NCI-H128 (cell line): ENCODE data around the gene COPZ2.
A peak's percentile ranks its signal among the peaks of the same experiment; 100 is the strongest.
"Not testable (repeated sequence)": the region's sequence is repeated elsewhere in the genome, so short reads cannot be mapped to it uniquely, and the experiment has no call there.

Experiments used
- DNase-seq: peaks from one replicate; lab custom pipeline; 2025; ENCODE audit not compliant: unreplicated experiment; lab: John Stamatoyannopoulos, UW

COPZ2 gene

DNA sequence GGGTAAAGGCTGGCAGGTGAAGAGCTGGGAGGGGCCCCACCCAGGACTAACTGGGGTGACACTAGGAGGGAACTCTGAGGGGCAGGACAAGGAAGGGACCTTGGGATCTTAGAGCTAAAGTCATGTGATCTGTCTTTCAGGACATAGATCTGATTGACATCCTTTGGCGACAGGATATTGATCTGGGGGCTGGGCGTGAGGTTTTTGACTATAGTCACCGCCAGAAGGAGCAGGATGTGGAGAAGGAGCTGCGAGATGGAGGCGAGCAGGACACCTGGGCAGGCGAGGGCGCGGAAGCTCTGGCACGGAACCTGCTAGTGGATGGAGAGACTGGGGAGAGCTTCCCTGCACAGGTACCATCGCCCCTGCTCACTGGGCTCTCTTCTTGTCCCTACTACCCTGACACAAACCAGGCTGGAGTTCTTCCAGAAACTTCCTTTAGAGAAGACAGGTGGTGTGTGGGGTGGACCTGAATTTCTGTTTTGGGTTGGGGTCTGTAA lies 18.7 kb upstream of the COPZ2 start:
- no peak for DNase-seq

DNA sequence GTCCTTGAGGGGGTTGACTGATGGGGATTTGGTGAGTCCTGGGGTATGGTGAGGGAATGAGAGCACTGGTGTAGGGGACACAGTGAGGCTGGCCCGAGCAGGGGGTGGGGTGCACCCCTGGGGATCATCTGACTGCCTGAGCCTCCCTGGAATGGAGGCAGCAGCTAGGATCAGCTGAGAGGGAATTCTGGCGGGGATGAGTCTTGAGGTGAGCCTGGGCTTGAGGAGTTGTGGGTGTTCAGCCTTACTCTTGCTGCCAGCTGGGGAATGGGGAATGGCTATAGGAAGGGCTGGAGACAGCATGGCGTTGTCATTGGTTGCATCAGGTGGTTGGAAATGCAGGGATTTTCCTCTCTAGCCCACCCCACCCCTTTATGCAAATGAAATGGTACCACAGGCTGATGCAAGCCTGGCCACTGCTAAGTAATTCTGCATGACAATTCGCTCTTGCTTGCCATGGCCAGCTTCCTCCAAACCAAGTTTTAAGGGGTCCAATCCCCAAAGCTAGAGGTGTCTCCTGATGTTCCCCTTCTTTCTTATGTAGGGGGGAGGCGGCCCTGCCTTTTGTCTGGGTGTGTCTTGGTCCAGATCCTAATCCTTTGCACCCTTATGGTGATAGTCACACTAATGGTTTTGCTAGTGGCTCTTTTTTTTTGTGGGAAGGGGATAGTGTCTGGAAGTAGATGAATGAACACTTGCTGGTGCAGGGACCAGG lies 18.1 kb upstream of the COPZ2 start:
- DNase-seq, result no peak

DNA sequence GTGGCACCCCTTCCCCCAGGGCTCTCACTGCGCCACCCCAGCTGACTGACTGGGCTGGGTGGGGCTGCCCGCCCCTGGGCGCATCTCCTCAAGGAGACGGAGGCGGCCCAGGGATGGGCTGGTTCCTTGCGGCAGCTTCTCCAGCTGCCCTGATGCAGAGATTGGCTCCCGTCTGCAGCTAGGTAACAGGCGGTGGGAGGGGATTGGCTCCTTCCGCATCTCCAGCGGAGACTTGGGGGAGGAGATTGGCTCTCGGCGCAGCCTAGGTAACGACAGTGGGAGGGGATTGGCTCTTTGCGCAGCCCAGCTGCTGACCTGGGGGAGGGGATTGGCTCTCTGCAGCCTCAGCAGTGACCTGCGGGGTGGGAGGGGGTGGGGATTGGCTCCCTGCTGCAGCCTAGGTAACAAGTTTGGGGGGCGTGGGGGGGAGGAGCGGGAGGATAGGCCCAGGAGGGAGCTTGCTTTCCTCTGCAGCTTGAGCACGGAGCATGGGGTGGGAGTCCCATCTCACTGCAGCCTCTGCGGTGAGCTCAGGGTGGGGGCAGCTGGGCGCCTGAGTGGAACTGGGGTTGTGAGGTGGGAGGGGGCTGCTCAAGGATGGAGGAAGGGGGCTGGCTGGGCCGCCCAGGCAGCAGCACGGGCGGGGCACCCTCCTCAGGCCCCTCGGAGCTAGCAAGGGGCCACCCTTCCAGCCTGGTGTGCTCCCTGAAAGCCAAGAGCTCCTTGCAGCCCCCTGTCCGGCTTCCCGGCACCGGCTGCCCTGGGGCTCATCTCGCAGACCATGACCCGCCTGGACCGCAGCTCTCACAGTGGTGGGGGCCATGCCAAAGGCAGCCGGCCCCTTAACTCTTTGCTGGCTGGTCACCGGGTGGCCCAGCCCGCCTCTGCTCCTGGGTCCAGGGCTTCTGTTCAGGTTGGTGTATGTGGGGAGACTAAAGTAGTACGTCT lies 16.9 kb upstream of the COPZ2 start:
- peak; percentile 73 for DNase-seq

DNA sequence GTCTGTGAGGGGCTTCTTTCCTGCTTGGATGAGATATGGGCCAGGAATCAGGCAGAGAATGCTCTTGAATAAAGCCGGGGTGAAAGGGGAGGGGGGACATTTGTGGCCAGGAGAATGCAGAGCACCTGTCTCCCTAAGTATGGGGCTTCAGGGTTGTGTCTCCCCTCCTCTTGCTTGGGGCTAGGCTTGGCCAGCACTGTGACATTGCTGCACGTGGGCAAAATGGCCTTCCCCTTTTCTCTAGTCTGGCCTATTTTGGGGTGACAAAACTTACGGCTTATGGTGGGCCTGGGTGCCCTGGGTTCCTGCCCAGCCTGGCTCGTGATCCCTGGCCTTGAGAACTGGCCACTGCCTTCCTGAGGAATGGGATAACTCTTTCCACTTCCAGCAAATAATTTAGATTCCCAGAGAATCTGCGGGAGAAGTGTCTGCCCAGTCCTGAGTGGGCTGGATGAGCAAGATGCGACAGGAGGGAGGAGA lies 16.2 kb upstream of the COPZ2 start:
- DNase-seq, result no peak

DNA sequence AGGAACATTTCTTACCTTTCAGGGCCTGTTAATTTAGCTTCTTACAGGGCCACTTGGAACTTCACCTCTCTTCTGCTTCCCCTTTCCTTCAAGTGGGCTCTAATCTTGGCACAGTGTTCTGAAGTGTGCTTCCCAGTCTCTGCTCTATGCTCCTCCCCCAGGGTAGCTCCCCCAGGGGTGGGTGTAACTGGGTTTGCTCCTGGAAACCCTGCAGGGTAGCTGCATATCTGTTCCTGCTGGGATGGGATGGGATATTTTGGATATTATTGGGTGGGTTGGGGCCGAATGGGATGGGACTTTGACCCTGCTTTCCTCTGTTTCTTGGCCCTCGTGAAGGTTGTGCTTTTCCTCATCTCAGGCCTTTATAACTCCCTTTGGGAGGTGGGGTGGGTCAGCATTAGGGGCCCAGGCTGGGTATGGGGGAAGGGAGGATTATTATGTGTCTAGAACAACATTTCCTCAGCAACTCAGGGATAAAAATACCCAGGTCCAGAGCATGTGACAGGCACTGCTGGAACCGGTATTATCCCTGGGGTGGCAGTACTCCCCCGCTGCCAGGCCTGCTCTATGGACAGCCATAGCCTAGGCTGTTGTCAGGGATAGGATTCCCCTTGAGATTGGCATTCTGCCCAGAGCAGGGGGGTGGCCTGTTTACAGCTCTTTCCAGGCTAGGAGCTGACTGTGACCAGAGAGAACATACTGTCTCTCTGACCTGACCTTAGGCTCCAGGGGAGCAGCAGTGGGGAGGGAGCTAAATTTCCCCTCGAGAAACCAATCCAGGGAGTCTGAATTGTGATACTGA lies 15.6 kb upstream of the COPZ2 start:
- DNase-seq, result peak; percentile 66

DNA sequence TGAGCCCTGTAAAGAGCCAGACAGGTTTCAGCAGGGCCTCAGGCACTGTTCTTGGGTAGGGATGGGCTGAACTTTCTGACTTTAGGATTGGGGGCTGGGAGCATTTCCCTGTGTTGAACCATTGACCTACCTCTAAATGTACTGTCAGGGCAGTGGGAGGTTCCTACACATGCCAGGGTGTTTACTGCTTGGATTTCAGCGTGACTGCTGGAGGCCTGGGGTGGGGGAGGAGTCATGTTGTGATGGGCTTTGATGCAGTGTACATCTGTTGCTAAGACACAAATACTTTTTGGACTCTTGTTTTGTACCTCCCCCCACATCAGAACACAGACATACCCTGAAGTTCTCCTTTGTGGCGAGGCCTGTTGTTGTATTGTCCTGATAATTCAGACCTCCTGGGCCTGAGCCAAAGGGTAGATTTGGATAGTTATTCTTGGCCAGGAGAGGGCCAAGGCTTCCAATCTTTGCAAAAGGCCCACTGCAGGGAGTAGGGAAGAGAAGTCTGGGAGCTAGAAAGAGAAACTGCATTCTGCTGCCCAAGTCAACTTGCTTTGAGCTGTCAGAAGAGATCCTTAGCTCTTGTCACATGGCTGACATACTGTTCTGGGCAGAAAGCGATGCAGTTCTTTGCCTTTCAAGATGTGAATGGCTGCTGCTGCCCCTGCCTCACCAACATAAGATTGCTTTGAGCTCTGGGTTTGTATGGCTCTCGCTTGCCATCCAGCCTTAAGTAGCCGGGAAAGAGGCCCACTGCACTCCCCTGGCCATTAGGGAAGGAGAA lies 14.3 kb upstream of the COPZ2 start:
- DNase-seq, result no peak

DNA sequence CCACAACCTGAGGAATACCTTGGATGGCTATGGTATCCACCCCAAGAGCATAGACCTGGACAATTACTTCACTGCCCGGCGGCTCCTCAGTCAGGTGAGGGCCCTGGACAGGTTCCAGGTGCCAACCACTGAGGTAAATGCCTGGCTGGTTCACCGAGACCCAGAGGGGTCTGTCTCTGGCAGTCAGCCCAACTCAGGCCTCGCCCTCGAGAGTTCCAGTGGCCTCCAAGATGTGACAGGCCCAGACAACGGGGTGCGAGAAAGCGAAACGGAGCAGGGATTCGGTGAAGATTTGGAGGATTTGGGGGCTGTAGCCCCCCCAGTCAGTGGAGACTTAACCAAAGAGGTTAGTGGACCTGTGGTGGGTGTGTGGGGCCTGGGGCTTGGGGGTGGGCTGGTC lies 13.7 kb upstream of the COPZ2 start:
- DNase-seq, result no peak

DNA sequence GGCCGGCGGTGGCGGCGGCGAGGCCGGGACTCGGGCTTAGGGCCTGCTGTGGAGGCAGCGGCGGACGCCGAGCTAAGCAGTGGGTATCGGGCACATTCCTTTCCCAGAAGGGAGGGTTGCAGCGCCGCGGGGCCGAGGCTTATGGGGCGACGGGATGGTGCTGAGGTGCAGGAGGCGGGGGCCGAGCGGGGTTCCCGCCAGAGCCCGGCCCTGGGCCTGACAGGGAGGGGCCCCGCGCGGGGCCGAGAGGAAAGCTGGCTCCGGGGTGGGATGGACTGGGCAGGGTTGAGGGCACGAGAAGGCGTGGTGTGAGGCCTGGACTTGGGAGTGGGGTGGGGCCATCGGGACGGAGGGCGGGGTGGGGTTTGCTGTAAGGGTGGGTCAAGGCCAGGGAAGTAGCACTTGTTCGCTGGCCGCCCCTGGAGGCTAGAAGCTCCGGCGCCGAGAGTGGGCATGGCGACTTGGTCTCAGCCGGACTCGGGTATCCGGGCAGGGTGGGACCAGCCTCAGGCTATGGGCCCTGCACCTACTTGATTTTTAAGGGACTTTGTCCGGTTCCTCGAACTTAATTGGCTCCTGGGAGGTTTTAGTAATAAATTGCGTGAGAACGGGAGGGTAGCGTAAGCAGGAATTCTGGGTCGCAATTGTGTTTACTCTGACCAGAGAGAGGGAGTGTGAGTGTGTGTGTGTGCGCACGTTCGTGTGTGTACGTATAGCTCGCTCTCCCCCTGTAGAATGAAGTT lies 11.0 kb upstream of the COPZ2 start:
- no peak for DNase-seq

DNA sequence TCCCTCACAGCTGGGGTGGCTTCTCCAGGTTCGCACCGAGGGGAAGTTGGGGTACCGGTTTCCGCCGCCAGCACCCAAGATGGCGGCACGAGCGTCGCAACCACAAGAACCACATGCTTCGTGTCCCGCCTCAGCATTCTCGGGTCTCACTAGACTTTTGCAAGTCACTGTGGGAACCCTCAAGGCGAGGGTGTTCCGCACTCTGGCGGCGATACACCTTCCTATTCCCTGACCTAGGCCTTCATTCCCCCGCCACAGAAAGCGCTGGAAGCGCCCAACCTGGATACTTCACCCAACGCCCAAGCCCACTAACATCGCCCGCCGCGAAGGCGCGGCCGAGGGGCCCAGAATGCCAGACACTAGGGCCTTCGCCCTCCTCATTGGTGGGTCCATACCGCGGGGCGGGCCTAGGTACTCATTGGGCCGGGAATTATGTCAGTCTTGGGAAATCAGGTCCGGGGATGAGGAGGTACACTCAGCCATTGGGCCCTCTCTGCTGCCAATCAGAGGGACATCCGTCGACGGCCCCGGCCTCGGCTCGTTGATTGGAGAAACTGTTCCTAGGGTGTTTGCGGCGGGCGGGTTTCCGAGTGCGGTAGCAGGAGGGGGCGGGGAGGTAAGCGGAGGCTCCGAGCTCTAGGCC lies 10.3 kb upstream of the COPZ2 start, which contains the start of gene NFE2L1:
Gene NFE2L1, plus strand, starts transcription at position 619 of the 643 bp plus-strand sequence. CDS start 2,760 bp downstream, outside the sequence.
- peak; percentile 96 for DNase-seq

DNA sequence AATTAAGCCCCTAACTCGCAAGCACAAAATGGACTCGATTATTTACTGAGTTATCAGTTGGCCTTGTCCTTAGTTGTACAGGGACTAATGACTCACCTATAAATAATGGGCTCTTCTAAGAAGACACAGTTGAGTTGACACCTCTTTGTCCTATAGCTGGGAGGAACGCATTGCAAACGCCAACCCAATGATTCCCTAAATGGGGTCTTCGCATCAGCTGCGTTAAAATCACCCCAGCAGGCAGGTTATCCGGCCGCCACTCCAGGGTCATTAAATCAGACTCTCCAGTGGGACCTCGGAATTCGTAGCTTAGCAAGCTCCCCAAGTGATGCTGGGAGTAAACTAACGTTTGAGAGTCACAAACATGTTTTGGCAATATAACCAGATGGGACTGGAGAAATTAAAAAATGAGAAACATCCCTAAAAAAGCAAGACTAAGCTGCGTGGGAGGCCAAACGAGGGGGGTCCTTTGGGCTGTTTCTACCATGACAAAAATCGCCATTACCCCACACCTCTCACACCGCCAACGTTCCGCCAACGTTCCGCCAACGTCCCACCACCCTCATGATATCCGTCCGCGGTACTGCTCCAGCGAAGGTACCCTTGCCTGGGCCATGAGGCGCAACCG lies 9.6 kb upstream of the COPZ2 start:
- no peak for DNase-seq

DNA sequence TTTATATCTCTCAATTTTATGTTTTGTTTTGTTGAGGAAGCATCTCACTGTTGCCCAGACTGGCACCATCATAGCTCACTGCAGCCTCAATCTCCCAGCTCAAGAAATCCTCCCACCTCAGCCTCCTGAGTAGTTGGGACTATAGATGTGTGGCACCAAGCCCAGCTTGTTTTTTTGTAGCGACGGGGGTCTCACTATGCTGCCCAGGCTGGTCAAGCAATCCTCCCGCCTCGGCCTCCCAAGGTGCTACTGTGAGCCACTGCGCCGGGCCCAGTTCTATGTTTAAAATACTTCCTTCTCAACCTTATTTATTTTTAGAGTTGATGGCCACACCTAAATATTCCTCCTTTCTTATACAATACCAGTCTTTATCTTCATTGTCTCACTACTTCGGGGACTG lies 8.7 kb upstream of the COPZ2 start:
- DNase-seq, result no peak

DNA sequence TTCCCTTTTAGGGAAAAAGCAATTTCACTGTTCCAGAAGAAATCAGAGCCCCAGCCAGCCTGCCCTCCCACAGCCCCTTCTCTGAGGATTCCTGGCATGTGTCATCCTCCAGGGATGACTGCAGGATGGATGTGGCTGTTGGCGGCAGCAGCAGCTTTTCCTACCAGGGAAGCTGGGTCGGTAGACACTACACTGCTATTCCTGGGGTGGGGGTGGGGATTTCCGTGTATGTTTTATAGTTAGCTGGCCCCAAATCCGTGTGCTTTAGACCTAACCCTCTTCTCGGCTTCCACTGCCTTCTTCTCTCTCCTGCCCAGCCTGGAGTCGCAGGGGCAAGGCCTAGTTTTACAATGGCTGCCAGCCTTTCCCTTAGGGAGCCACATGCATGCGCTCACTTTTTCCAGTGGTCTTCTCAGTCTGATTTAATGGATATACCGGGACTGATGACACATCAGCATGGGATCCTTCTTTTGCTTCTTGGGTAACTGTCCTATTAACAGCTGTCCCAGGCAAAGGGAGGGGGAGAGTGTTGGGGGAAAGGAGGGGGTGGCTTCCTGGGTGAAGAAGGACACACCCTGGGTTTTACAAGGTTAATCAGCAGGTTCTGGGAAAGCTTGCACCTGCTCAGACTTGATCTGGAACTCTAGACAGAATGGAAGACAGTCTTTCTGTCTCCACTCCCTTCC lies 7.9 kb upstream of the COPZ2 start:
- DNase-seq, result no peak

DNA sequence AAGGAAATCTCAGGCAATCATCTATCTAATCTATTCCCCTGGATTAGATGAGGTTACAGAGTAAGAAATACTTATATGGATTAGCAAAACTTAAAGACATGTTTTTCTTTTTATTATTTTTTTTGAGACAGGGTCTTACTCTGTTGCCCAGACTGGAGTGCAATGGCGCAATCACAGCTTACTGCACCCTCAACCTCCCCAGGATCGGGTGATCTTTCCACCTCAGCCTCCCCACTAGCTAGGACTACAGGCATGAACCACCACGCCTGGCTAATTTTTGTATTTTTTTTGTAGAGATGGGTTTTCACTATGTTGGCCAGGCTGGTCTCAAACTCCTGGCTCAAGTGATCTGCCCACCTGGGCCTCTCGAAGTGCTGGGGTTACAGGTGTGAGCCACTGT lies 7.3 kb upstream of the COPZ2 start:
- DNase-seq, result no peak

DNA sequence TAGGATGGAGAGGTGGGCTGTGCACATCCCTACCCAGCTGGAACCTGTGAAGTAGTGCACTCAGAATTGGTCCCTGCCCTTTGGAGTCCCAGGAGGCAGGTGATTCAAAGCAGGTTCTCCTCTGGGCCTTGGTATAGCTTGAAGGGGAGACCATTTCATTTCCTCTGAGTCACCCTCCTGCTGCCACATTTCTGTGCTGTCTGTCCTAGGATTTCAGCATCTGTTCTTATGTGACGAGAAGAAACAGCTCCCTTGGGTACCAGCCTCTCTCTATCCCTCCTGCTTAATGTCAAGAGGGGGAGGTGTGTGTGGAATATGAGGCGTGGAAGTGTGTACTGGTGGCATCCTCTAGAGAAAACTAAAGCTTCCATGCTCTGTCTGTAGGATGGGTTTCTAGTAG lies 5.6 kb upstream of the COPZ2 start:
- DNase-seq, result no peak

DNA sequence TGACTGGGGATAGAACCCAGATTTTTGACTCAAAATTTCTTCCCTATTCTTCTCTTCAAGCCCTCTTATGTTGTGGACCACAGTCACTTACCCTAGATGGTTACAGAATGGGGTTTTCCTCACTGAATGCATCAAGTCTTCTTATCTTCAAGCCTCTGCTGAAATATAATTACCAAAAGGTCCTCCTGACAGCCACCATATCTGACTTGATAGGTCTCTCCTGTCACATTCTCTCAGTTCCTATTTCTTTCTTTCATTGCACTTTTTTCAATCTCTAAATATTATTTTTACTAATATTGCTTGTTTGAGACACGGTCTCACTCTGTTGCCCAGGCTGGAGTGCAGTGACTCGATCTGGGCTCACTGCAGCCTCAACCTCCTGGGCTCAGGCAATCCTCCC lies 1.1 kb upstream of the COPZ2 start:
- no peak for DNase-seq

DNA sequence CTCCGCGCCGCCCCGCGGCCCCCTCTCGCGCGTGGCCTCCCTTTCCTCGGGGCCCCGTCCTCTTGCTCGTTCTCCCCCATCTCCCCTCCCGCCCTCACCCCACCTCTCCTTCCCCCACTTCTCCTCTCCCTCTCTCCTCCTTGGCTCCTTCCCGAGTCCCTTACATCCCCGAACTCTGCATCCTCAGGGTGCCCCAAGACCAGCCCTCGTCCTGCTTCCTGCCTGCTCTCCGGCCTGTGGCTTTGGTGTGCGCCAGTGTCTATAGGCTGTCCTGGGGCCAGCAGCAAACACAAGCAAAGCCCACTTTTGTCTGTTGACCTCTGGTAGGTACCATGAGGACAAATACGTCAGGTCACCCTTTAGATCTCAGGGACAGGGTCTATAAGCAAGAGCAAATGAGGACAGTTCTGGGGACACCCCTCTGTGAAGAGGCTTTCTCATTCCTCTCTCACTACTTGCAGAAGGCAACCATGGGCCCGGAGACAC lies 284 bp upstream of the COPZ2 start:
- no peak for DNase-seq

DNA sequence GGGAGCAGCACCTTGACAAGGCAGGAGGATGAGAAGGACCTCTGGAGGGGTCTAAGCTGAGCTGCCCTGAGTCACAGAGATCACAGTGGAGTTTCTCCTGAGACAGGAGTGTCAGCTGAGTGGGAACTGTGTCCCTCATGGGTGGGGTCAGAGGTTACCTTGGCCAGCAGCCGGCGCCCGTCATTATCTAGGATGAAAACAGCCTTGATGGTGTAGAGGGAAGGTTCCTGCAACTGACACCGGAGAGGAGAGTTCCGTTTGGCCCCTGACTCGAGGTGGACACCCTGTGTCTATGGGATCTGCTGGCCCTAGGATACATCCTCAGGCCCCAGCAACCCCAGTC lies 933 bp downstream of the COPZ2 start:
- no peak for DNase-seq

DNA sequence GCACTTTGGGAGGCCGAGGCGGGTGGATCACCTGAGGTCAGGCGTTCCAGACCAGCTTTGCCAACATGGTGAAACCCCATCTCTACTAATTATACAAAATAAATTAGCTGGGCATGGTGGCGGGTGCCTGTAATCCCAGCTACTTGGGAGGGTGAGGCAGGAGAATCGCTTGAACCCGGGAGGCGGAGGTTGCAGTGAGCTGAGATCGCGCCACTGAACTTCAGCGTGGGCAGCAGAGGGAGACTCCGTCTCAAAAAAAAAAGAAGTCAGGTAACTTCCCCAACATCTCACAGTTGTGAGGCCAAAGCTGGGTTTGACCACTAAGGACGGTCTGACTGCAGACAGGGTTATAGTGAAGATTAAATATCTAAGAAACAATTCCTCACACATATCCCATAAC lies 2.9 kb downstream of the COPZ2 start:
- not testable (repeated sequence) for DNase-seq
